K562 (cell line): ENCODE measurements around the gene PEAR1. TPM values are rescaled to one million over a fixed set of nuclear protein-coding genes. Genes with fewer than 3 reads are reported as not detected.

Experiments
- CC2D1A ChIP-seq: fragments of 450-650 bp; IDR thresholded peaks from 2 replicates; pipeline ENCODE4 v1.6.1; 2017; ENCODE audit warnings: mild to moderate bottlenecking
- E2F5 ChIP-seq: sonication (generic); formaldehyde crosslinking; IDR thresholded peaks from 2 replicates; pipeline ENCODE4 v1.8.0; 2022; ENCODE audit warnings: mild to moderate bottlenecking, missing genetic modification reagents
- ERF ChIP-seq: fragments of 450-650 bp; formaldehyde crosslinking; IDR thresholded peaks from 2 replicates; pipeline ENCODE4 v1.4.0; 2020; ENCODE audit warnings: mild to moderate bottlenecking, mixed read lengths
- FOXO4 ChIP-seq: fragments of 450-650 bp; formaldehyde crosslinking; IDR thresholded peaks from 2 replicates; pipeline ENCODE4 v1.4.0; 2020; ENCODE audit warnings: mild to moderate bottlenecking, moderate library complexity
- FOXP4 ChIP-seq: sonication (generic); formaldehyde crosslinking; IDR thresholded peaks from 2 replicates; pipeline ENCODE4 v1.8.0; 2022; ENCODE audit warnings: mild to moderate bottlenecking, missing genetic modification reagents, borderline replicate concordance
- MAX ChIP-seq: sonication (generic); formaldehyde crosslinking; IDR thresholded peaks from 2 replicates; pipeline ENCODE4 v1.9.0; 2022; ENCODE audit warnings: mild to moderate bottlenecking, missing genetic modification reagents
- PRDM10 ChIP-seq: fragments of 450-650 bp; IDR thresholded peaks from 2 replicates; pipeline ENCODE4 v1.6.1; 2018; ENCODE audit not compliant: partially characterized antibody
- RNF2 ChIP-seq: sonication (generic); IDR thresholded peaks from 2 replicates; pipeline ENCODE4 v1.6.1; 2016
- TEAD4 ChIP-seq, 2 experiments: sonication (generic) in 1 of 2; formaldehyde crosslinking in 1 of 2; IDR thresholded peaks; 2 replicates each; pipeline versions ENCODE4 v1.6.1 to v1.8.0; 2012 to 2022; ENCODE audit warnings: borderline replicate concordance in 1 of 2, inconsistent platforms in 1 of 2, low read length in 1 of 2, mild to moderate bottlenecking in 1 of 2, missing genetic modification reagents in 1 of 2
- ZFP91 ChIP-seq: sonication (generic); formaldehyde crosslinking; IDR thresholded peaks from 2 replicates; pipeline ENCODE4 v1.8.0; 2022; ENCODE audit warnings: mild to moderate bottlenecking, missing genetic modification reagents
- ZNF121 ChIP-seq: sonication (generic); formaldehyde crosslinking; conservative IDR thresholded peaks from 2 replicates; pipeline ENCODE4 v1.8.0; 2022; ENCODE audit warnings: missing genetic modification reagents
- polyA plus RNA-seq, 8 experiments: library from polyadenylated mRNA; depleted of rRNA in 4 of 8; stranded (reverse) in 5 of 8; unstranded in 3 of 8; fragments of >200 nt; fragmentation: Nextera tagmentation in 2 of 8; fragmentation: Illumina TruSeq in 1 of 8; extraction: Ambion mirVana in 2 of 8; extraction: Trizol in 1 of 8; gene quantifications; 2 replicates each; pipeline versions ENCODE4 v1.2.1 to v1.2.3, GENCODE V29; 2011 to 2014; ENCODE audit warnings: inconsistent platforms in 1 of 8, missing spikeins in 1 of 8
- total RNA-seq, 7 experiments: library from RNA; depleted of rRNA in 6 of 7; stranded (reverse); fragments of >200 nt in 6 of 7; fragmentation: Illumina TruSeq in 2 of 7; extraction: Trizol in 2 of 7; gene quantifications; 2 replicates each; pipeline versions ENCODE4 v1.2.1 to v1.2.3, GENCODE V29; 2011 to 2021; ENCODE audit warnings: low replicate concordance in 1 of 7

The PEAR1 gene
- total and polyA plus RNA-seq, 9 of the 15 experiments (the other 6 are each of a cell fraction or from before 2014, with no cell fraction given) = 0.87 to 13.9 (median 6.1) TPM

- TF ChIP-seq MAX (CRISPR knock-in tag) (peak; percentile 93), PRDM10 (no peak), E2F5 (0 out of 2 replicates have a peak, but pooled peaks have one; percentile 34), CC2D1A (no peak), TEAD4 (IDR thresholded peaks at IDR 0.05; ENCODE audit: low read length) (0 out of 2 replicates have a peak, but pooled peaks have one; percentile 21), TEAD4 (CRISPR knock-in tag; IDR thresholded peaks at IDR 0.05; ENCODE audit: borderline replicate concordance) (no peak), FOXP4 (CRISPR knock-in tag) (peak; percentile 79; the same call in 1 of the 2 replicates), ZNF121 (CRISPR knock-in tag) (no peak), ERF (CRISPR knock-in tag) (no peak), FOXO4 (CRISPR knock-in tag) (no peak), ZFP91 (CRISPR knock-in tag) (no peak), RNF2 (peak; percentile 51; the same call in 1 of the 2 replicates)
Measured at GRCh38 chr1:156920233-156921052, 26.9 kb downstream of the PEAR1 start, which contains the start of gene LRRC71 (continued).
